ENCODE results near the gene CLEC20A.

- TF ChIP-seq CTCF (IDR thresholded peaks at IDR 0.05) (no peak), POLR2A (IDR thresholded peaks at IDR 0.05) (no peak)
Measured at GRCh38 chr1:178544531-178544930, 47.8 kb upstream of the CLEC20A start.
